PC-3 (cell line): ENCODE measurements around the gene ADAMTS16. TPM values are rescaled to one million over a fixed set of nuclear protein-coding genes. Genes with fewer than 3 reads are reported as not detected.

Source experiments
- ATAC-seq: fragments of 200-7000 bp; cut with Tn5 transposase; 2 replicates; pipeline ENCODE4 v1.9.1; 2020; ENCODE audit warnings: mild to moderate bottlenecking, moderate library complexity
- BruUV-seq: library from RNA; stranded (reverse); fragments of 400-500 nt; replicated peaks from 2 replicates; lab custom pipeline; 2021; lab: Mats Ljungman, UMichigan
- CTCF ChIA-PET: fragments of 300-600 bp; sonication (Branson Sonifier 250); formaldehyde crosslinking; loops from one replicate; lab custom pipeline; 2022; ENCODE audit warnings: antibody characterized with exemption; lab: Charles Lee
- POLR2A ChIA-PET: fragments of 300-600 bp; sonication (Branson Sonifier 250); formaldehyde crosslinking; loops from one replicate; lab custom pipeline; 2022; ENCODE audit warnings: antibody characterized with exemption; ENCODE audit not compliant: unreplicated experiment; lab: Charles Lee
- DNase-seq: peaks from one replicate; pipeline ENCODE4 v3.0.0-alpha.2; 2015
- H2AFZ ChIP-seq: fragments of 300-600 bp; sonication (generic); 2 replicates; pipeline ENCODE4 v1.6.0; 2016; ENCODE audit warnings: antibody characterized with exemption, low read length
- H3F3A ChIP-seq: fragments of 300-600 bp; sonication (generic); one replicate; pipeline ENCODE4 v1.6.0; 2017; ENCODE audit warnings: antibody characterized with exemption, low read length, control low read depth, mild to moderate bottlenecking; ENCODE audit not compliant: unreplicated experiment
- H3K27ac ChIP-seq: fragments of 300-600 bp; sonication (generic); 2 replicates; pipeline ENCODE4 v1.5.1; 2016; ENCODE audit warnings: mild to moderate bottlenecking, low read length
- H3K27me3 ChIP-seq: fragments of 300-600 bp; sonication (generic); 2 replicates; pipeline ENCODE4 v1.6.1; 2016; ENCODE audit warnings: low read length, mixed read lengths
- H3K36me3 ChIP-seq: fragments of 300-600 bp; sonication (generic); 2 replicates; pipeline ENCODE4 v1.6.1; 2016; ENCODE audit warnings: low read depth, mixed run types, low read length, mixed read lengths
- H3K4me1 ChIP-seq: fragments of 300-600 bp; sonication (generic); 2 replicates; pipeline ENCODE4 v1.5.1; 2016; ENCODE audit warnings: low read length; ENCODE audit not compliant: insufficient read depth
- H3K4me2 ChIP-seq: fragments of 300-600 bp; sonication (generic); 2 replicates; pipeline ENCODE4 v1.6.0; 2016; ENCODE audit warnings: low read length
- H3K4me3 ChIP-seq: fragments of 300-600 bp; sonication (generic); 2 replicates; pipeline ENCODE4 v1.5.1; 2016; ENCODE audit warnings: mild to moderate bottlenecking, low read length, mixed read lengths
- H3K79me2 ChIP-seq: fragments of 300-600 bp; sonication (generic); 2 replicates; pipeline ENCODE4 v1.6.1; 2017; ENCODE audit warnings: low read length, mixed read lengths
- H3K9ac ChIP-seq: fragments of 300-600 bp; sonication (generic); 2 replicates; pipeline ENCODE4 v1.6.0; 2016; ENCODE audit warnings: mild to moderate bottlenecking, low read length
- H3K9me2 ChIP-seq: fragments of 300-600 bp; sonication (generic); replicated peaks from 2 replicates; pipeline ENCODE4 v1.6.1; 2016; ENCODE audit warnings: mixed run types, low read length, mixed read lengths
- H3K9me3 ChIP-seq: fragments of 300-600 bp; sonication (generic); 2 replicates; pipeline ENCODE4 v1.6.1; 2016; ENCODE audit warnings: low read length, mixed read lengths
- H4K20me1 ChIP-seq: fragments of 300-600 bp; sonication (generic); 2 replicates; pipeline ENCODE4 v1.6.1; 2016; ENCODE audit warnings: low read length, mixed read lengths
- EZH2 ChIP-seq: fragments of 300-600 bp; sonication (generic); IDR thresholded peaks from one replicate; pipeline ENCODE4 v1.6.1; 2017; ENCODE audit warnings: antibody characterized with exemption, mild to moderate bottlenecking, low read length; ENCODE audit not compliant: unreplicated experiment
- EZH2phosphoT487 ChIP-seq: fragments of 300-600 bp; sonication (generic); IDR thresholded peaks from 2 replicates; pipeline ENCODE4 v1.6.1; 2018; ENCODE audit warnings: mild to moderate bottlenecking, antibody characterized with exemption, low read length, borderline replicate concordance
- intact Hi-C: fragments of 100-400 bp; cut with micrococcal nuclease; formaldehyde crosslinking; loops from 2 replicates; pipeline ENCODE4 v1.9.0; 2023
- total RNA-seq: library from RNA; depleted of rRNA; stranded (reverse); fragments of >200 nt; gene quantifications from 2 replicates; pipeline ENCODE4 v1.2.3, GENCODE V29; 2014
- TF ChIP-seq, protein P1 (sequence below): fragments of 300-600 bp; sonication (generic); conservative IDR thresholded peaks from 2 replicates; pipeline ENCODE4 v1.5.1; 2017; ENCODE audit warnings: antibody characterized with exemption, low read depth, mild to moderate bottlenecking, low read length

ADAMTS16 gene
- total RNA-seq, 1 experiment from 2014 or later = 1.7 TPM

GRCh38 chr5:5340206-5340729 lies 200.1 kb downstream of the ADAMTS16 start:
- Histone ChIP-seq H3F3A (peaks cover 9% of the 10 kb centered on the region), H3K27ac (peak overlapping the region; percentile 69), H3K9ac (peak overlapping the region; percentile 34), H2AFZ (peak overlapping the region; percentile 44), H3K4me1 (peaks cover 57% of the 10 kb centered on the region), H3K36me3 (no peaks in the 10 kb centered on the region), H3K79me2 (no peaks in the 10 kb centered on the region), H4K20me1 (no peaks in the 10 kb centered on the region), H3K4me2 (peak overlapping the region; percentile 35), H3K4me3 (no peak overlapping the region), H3K9me2 (no peaks in the 10 kb centered on the region), H3K27me3 (no peaks in the 10 kb centered on the region), H3K9me3 (no peaks in the 10 kb centered on the region)
- ATAC-seq = peak; percentile 73
- BruUV-seq = no TSS peak
- peak; percentile 95 for DNase-seq
- ChIA-PET CTCF (interaction anchor here (0.5 kb wide), 1 partner anchor 199 kb away, joined by 3 read pairs; no protein-coding TSS in a partner anchor), POLR2A (no interaction called here)
- no peak for TF ChIP-seq EZH2phosphoT487
- TF ChIP-seq, protein P1, sequence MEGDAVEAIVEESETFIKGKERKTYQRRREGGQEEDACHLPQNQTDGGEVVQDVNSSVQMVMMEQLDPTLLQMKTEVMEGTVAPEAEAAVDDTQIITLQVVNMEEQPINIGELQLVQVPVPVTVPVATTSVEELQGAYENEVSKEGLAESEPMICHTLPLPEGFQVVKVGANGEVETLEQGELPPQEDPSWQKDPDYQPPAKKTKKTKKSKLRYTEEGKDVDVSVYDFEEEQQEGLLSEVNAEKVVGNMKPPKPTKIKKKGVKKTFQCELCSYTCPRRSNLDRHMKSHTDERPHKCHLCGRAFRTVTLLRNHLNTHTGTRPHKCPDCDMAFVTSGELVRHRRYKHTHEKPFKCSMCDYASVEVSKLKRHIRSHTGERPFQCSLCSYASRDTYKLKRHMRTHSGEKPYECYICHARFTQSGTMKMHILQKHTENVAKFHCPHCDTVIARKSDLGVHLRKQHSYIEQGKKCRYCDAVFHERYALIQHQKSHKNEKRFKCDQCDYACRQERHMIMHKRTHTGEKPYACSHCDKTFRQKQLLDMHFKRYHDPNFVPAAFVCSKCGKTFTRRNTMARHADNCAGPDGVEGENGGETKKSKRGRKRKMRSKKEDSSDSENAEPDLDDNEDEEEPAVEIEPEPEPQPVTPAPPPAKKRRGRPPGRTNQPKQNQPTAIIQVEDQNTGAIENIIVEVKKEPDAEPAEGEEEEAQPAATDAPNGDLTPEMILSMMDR = peak; percentile 76
- intact Hi-C loops = loop anchor here (1.0 kb wide), 1 partner anchor 199 kb away; no protein-coding TSS in a partner anchor

DNA sequence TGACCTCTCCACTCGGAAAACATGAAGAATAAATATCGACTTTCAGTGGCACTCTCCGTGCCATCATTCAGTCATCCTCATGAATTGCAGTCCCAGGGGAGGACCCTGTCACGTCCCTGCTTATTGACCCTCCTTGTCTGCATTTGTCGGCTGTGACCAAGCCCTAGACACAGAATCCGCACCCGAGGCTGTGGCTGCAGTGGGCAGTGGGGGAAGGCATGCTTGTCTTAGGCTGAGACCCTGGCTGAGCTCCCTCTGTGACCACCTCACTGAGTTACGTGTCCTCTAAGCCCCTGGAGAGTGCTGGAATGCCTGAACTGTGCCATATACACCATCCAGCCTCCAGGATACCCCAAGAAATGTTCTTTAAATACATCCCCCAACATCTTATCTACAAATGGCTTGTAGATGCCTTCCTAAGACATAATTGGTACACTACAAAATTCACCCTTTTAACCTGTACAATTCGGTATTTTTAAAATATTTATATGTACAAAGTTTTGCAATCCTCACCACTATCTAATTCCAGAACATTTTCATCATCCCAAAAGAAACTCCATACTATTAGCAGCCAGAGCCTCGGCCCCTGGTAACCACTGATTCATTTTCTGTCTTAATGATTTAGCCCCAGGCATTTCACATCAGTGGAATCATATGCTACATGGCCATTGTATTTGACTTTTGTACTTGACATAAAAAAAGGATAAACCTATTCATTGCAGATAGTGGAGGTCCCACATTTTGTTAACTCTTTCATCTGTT lies 201.6 kb downstream of the ADAMTS16 start:
- H2AFZ ChIP-seq = no peak overlapping the region
- H3K9me2 ChIP-seq = no peaks in the 10 kb centered on the region
- H3F3A ChIP-seq = peaks cover 2% of the 10 kb centered on the region
- TF ChIP-seq EZH2 = no peak
- no peak for TF ChIP-seq EZH2phosphoT487
- TF ChIP-seq, protein P1 = no peak
- H3K79me2 ChIP-seq = no peaks in the 10 kb centered on the region
- no peak overlapping the region for H3K4me3 ChIP-seq
- H3K9me3 ChIP-seq = no peaks in the 10 kb centered on the region
- peaks cover 45% of the 10 kb centered on the region for H3K4me1 ChIP-seq
- no peak overlapping the region for H3K4me2 ChIP-seq
- no peaks in the 10 kb centered on the region for H3K27me3 ChIP-seq
- intact Hi-C loops = no loop called here
- BruUV-seq = no TSS peak
- POLR2A ChIA-PET = no interaction called here
- peak; percentile 45 for DNase-seq
- H4K20me1 ChIP-seq = no peaks in the 10 kb centered on the region
- no peak overlapping the region for H3K9ac ChIP-seq
- CTCF ChIA-PET = interaction anchor here (0.7 kb wide), 1 partner anchor 77 kb away, joined by 3 read pairs; no protein-coding TSS in a partner anchor
- ATAC-seq = no peak
- H3K27ac ChIP-seq = no peak overlapping the region
- H3K36me3 ChIP-seq = no peaks in the 10 kb centered on the region

DNA sequence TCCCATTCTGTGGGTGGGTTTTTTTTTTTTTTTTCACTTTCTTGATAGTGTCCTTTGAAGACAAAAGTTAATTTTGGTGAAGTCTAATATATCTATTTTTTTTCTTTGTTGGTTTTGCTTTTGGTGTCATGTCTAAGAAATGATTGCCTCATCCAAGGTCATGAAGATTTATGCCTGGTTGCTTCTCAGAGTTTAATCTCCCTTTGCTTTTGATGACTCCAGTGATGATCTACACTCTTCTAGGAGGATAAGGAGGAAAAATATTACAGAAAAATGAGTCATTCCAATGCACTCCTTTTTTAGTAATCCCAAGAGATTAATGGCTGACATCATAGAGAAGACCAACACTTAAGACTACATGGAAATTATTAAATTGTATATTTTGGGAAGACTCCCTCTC lies 202.7 kb downstream of the ADAMTS16 start:
- H3K4me3 ChIP-seq = no peak overlapping the region
- H3K79me2 ChIP-seq = no peaks in the 10 kb centered on the region
- no peaks in the 10 kb centered on the region for H4K20me1 ChIP-seq
- H3K36me3 ChIP-seq = no peaks in the 10 kb centered on the region
- POLR2A ChIA-PET = no interaction called here
- H3F3A ChIP-seq = no peaks in the 10 kb centered on the region
- CTCF ChIA-PET = no interaction called here
- H3K4me2 ChIP-seq = no peak overlapping the region
- DNase-seq (peak; percentile 59), ATAC-seq (no peak)
- no peaks in the 10 kb centered on the region for H3K9me3 ChIP-seq
- TF ChIP-seq, protein P1 = no peak
- TF ChIP-seq EZH2phosphoT487 (no peak), EZH2 (no peak)
- H3K4me1 ChIP-seq = peaks cover 36% of the 10 kb centered on the region
- intact Hi-C loops = no loop called here
- no peak overlapping the region for H3K9ac ChIP-seq
- H2AFZ ChIP-seq = no peak overlapping the region
- H3K9me2 ChIP-seq = no peaks in the 10 kb centered on the region
- no TSS peak for BruUV-seq
- peak overlapping the region; percentile 2; the same call in 1 of the 2 replicates for H3K27ac ChIP-seq
- H3K27me3 ChIP-seq = no peaks in the 10 kb centered on the region
